Activated CD4-positive, alpha-beta T cell treated with anti-CD3 and anti-CD28 coated beads for 24 hours (primary cell): ENCODE measurements around the gene YTHDF2.

ENCODE experiments used
- DNase-seq, 2 donors: peaks; one replicate each; pipeline ENCODE4 v3.0.0-alpha.2; 2020; ENCODE audit warnings: low read depth in 2 of 2

The YTHDF2 gene

GRCh38 chr1:28801461-28801860, 64.7 kb downstream of the YTHDF2 start:
- no peak for DNase-seq

- no peak for DNase-seq
These were observed 66.3 kb downstream of the YTHDF2 start for GRCh38 chr1:28803051-28803450.

GRCh38 chr1:28803662-28804061, 66.9 kb downstream of the YTHDF2 start:
- DNase-seq, result no peak

- no peak for DNase-seq
These were observed 67.3 kb downstream of the YTHDF2 start for GRCh38 chr1:28804071-28804470.

GRCh38 chr1:28807046-28807445, 70.3 kb downstream of the YTHDF2 start:
- no peak for DNase-seq

GRCh38 chr1:28807986-28808385, 71.2 kb downstream of the YTHDF2 start:
- DNase-seq, result no peak

GRCh38 chr1:28811369-28811765, 74.6 kb downstream of the YTHDF2 start:
- DNase-seq, result no peak

GRCh38 chr1:28811766-28812668, 75.3 kb downstream of the YTHDF2 start, which contains the start of gene OPRD1:
OPRD1 (plus strand) TSS chr1:28812170; CDS start chr1:28812384, 214 bp downstream.
- no peak for DNase-seq

- no peak for DNase-seq
These were observed 76.1 kb downstream of the YTHDF2 start for GRCh38 chr1:28812669-28813468.

- DNase-seq, result no peak
These were observed 77.3 kb downstream of the YTHDF2 start for GRCh38 chr1:28813931-28814465.

GRCh38 chr1:28815533-28816185, 78.9 kb downstream of the YTHDF2 start:
- no peak for DNase-seq

- DNase-seq, result no peak
These were observed 80.4 kb downstream of the YTHDF2 start for GRCh38 chr1:28817133-28817532.

GRCh38 chr1:28819020-28819419, 82.3 kb downstream of the YTHDF2 start:
- no peak for DNase-seq
